Activated naive CD4-positive, alpha-beta T cell treated with anti-CD3 and anti-CD28 coated beads, Interleukin-2, amount 50 U/mL, for 16 hours (primary cell): Measurements from ENCODE around the gene PSMA8.
"Not testable (repeated sequence)": the region's sequence is repeated elsewhere in the genome, so short reads cannot be mapped to it uniquely, and the experiment has no call there.

Source experiments
- DNase-seq: peaks from one replicate; pipeline ENCODE4 v3.0.0-alpha.2; 2020

PSMA8 gene

GRCh38 chr18:26133652-26134051 lies at the start of gene PSMA8:
TSS of gene PSMA8 (plus strand) at chr18:26133869. CDS start at chr18:26133966, 97 bp downstream.
- DNase-seq, result peak; percentile 57

DNA sequence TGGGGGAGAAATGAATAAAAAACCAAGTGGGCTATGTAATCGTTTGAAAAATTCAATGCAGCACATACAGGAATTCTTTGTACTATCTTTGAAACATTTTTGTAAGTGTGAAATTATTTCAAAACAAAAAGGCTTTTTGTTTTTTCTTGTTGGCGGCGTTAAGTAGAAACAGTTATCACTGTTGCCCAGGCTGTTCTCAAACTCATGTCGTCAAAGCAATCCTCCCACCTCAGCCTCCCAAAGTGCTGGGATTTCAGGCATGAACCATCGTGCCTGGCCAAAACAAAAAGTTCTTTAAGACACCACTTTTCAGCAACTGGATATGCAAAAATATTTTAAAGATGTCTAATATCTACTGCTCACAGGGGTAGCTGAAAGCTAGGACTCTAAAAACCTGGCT lies 48.6 kb upstream of the PSMA8 start:
- no peak for DNase-seq

DNA sequence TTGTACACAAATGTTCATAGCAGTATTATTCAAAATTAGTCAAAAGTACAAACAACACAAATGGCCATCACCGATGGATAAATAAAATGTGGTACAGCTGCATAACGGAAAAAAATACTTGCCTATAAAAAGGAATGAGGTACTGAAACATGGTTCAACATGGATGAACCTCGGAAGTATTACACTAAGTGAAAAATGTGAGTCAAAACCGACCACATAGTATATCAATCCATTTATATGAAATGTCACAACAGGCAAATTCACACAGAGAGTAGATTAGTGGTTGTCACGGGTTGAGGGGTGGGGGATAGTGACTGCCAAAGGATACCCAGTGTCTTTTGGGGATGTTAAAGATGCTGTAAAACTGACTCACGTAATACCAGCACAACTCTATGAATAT lies 46.7 kb upstream of the PSMA8 start:
- DNase-seq, result no peak

- no peak for DNase-seq
These were observed 45.2 kb upstream of the PSMA8 start for GRCh38 chr18:26088487-26088886.

GRCh38 chr18:26089293-26090129 lies 44.2 kb upstream of the PSMA8 start:
- no peak for DNase-seq

GRCh38 chr18:26090130-26091046 lies 43.3 kb upstream of the PSMA8 start, which contains the start of gene SS18:
TSS of gene SS18 (minus strand) at chr18:26090613. CDS start at chr18:26090569, 44 bp downstream.
- DNase-seq, result peak; percentile 87

- DNase-seq, result peak; percentile 64
These were observed 42.5 kb upstream of the PSMA8 start for GRCh38 chr18:26091047-26091630.

- no peak for DNase-seq
These were observed 36.8 kb upstream of the PSMA8 start for GRCh38 chr18:26096852-26097251.

DNA sequence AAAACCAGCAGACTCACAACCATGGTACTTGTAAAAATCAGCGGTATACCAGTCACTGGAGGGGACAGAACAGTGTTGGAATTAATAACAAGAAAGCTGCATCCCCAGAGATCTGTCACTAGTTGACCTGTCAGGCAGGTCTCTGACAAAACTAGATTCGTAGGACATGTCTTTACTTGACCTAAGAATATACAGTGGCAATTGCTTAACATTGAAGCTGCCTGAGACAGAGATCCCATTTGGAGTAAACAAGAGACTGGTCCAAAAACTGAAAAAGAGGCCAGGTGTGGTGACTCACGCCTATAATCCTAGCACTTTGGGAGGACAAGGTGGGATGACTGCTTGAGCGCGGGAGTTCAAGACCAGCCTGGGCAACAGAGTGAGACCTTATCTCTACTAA lies 36.1 kb upstream of the PSMA8 start:
- DNase-seq, result no peak

DNA sequence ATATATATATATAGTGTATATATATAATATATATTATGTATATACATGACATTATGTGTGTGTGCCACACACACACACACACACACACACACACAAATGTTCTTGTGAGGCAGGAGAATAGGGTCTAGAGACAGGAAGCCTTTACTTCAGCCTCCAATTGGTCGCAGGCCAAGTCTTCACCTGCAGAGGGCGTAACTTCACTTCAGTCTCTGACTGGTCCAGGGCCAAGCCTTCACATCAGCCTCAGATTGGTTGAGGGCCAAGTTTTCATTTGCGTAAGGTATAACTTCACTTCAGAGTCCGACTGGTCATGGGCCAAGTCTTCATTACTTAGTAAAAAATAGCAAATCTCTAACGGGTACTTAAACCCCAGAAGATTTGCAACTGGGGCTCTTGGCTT lies 30.1 kb upstream of the PSMA8 start:
- peak; percentile 36 for DNase-seq

DNA sequence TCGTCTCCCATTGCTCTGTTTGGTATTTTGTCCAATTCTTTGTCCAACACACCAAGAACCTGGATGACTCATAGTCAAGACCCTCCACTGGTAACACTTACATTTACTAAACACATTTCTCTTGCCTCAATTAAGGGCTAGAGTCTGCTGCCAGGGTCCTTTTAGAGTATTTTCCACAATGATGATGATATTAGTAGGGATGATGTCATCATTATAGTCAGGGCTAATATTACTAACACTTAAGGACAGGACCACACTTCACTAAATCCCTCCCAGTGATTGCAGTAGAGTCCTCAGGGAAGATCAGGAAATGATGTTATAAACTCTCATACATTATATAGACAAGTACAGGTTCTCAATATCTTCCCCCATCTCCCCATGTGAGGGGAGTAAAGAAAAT lies 29.6 kb upstream of the PSMA8 start:
- no peak for DNase-seq

DNA sequence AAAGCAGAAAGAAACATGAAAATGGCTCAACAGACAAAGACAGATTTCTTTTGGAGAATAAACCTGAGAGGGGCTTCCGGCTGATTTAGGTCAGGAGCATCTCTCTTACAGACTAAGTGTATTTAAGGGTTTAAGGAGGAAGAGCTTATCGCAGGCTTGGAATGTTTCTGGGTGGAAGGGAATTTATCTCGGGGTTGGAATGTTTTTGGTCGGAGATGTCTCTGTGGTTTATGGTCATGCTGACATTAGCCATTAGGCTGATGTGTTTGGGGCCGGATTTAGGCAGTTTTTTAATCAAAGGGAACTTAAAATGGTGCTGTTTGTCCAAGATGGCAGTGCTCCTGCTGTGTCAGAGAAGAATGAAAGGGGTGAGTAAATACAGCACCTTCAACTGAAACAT lies 14.4 kb upstream of the PSMA8 start:
- DNase-seq, result no peak

DNA sequence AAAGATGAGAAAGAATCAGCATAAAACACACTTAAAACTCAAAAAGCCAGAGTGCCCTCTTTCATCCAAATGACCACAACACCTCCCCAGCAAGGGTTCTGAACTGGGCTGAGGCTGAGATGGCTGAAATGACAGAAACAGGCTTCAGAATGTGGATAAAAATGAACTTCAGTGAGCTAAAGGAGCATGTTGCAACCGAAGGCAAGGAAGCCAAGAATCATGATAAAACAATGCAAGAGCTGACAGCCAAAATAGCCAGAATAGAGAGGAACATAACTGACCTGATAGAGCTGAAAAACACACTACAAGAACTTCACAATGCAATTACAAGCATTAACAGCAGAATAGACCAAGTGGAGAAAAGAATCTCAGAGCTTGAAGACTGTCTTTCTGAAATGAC lies 12.2 kb upstream of the PSMA8 start:
- no peak for DNase-seq

GRCh38 chr18:26121994-26122393 lies 11.7 kb upstream of the PSMA8 start:
- not testable (repeated sequence) for DNase-seq

DNA sequence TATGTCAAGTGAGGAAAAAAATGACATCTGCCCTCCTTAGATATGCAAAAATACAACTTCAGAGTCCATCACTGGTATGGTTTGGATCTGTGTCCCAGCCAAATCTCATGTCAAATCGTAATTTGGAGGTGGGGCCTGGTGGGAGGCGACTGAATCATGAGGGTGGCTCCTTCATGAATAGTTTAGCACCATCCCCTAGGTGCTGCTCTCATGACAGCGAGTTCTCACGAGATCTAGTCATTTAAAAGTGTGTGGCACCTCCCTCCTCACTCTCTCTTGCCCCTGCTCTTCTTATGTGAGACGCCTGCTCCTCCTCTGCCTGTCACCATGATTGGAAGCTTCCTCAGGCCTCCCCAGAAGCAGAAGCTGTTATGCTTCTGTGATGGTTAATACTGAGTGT lies 5.9 kb upstream of the PSMA8 start:
- no peak for DNase-seq

- DNase-seq, result not testable (repeated sequence)
These were observed 5.5 kb upstream of the PSMA8 start for GRCh38 chr18:26128192-26128591.

DNA sequence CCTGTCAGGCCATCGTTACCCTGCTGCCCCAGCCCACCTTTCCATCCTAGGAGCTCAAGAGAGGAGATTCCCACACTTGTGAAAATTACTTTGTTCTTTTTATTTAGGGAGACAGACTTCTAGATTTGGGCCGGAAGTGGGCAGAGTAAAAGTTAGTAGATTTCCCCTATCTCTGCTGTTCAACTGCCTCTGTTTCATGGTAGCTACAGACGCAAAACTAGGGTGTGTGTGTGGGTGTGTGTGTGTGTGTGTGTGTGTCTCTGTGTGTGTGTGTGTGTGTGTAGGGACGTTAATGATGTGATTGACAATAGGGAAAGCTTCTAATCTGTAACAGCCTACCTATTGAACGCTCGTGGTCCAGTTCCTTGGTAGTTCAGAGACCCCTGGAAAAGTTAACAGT lies 438 bp downstream of the PSMA8 start:
- DNase-seq, result no peak

GRCh38 chr18:26135548-26135947 lies 1.9 kb downstream of the PSMA8 start:
- DNase-seq, result no peak

GRCh38 chr18:26157326-26157725 lies 23.7 kb downstream of the PSMA8 start:
- no peak for DNase-seq

GRCh38 chr18:26159353-26159752 lies 25.7 kb downstream of the PSMA8 start:
- no peak for DNase-seq

GRCh38 chr18:26164571-26164970 lies 30.9 kb downstream of the PSMA8 start:
- DNase-seq, result no peak

DNA sequence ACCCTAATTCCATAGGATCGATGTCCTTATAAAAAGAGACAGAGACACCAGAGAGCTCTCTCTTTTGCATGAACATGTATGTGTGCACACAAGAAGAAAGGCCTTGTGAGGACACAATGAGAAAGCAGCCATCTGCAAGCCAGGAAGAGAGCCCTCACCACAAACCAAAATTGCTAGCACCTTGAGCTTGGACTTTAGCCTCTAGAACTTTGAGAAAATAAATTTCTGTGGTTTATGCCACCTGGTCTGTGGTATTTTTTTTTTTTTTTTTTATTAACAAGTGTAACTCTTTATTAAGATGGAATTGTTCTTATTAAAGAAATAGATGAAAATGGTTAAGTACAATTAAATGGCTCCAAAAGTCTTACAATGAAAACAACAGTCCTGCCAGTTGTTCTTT lies 33.9 kb downstream of the PSMA8 start:
- not testable (repeated sequence) for DNase-seq

- no peak for DNase-seq
These were observed 41.8 kb downstream of the PSMA8 start for GRCh38 chr18:26175481-26175880.
